Epithelial cell of proximal tubule (primary cell): ENCODE measurements around the gene OVOL3. TPM values are rescaled to one million over a fixed set of nuclear protein-coding genes. Genes with fewer than 3 reads are reported as not detected.

Source experiments
- DNase-seq: peaks from one replicate; pipeline ENCODE4 v3.0.0-alpha.2; 2011; ENCODE audit warnings: low read depth
- H3K4me3 ChIP-seq: 2 replicates; pipeline ENCODE4 v1.5.1; 2011; ENCODE audit warnings: low read depth, mild to moderate bottlenecking, low read length
- total RNA-seq: library from RNA; depleted of rRNA; stranded (reverse); fragments of >200 nt; gene quantifications from 2 replicates; pipeline ENCODE4 v1.2.3, GENCODE V29; 2015
- TF ChIP-seq, protein P1 (sequence below): conservative IDR thresholded peaks from 2 replicates; pipeline ENCODE4 v1.5.1; 2012; ENCODE audit warnings: low read depth, mild to moderate bottlenecking, low read length

Gene OVOL3
- total RNA-seq, 1 donor from 2014 or later = not detected

- no peak for DNase-seq
- TF ChIP-seq, protein P1, sequence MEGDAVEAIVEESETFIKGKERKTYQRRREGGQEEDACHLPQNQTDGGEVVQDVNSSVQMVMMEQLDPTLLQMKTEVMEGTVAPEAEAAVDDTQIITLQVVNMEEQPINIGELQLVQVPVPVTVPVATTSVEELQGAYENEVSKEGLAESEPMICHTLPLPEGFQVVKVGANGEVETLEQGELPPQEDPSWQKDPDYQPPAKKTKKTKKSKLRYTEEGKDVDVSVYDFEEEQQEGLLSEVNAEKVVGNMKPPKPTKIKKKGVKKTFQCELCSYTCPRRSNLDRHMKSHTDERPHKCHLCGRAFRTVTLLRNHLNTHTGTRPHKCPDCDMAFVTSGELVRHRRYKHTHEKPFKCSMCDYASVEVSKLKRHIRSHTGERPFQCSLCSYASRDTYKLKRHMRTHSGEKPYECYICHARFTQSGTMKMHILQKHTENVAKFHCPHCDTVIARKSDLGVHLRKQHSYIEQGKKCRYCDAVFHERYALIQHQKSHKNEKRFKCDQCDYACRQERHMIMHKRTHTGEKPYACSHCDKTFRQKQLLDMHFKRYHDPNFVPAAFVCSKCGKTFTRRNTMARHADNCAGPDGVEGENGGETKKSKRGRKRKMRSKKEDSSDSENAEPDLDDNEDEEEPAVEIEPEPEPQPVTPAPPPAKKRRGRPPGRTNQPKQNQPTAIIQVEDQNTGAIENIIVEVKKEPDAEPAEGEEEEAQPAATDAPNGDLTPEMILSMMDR = no peak
- peak overlapping the region; percentile 90 for H3K4me3 ChIP-seq
These were observed 30.3 kb downstream of the OVOL3 start for GRCh38 chr19:36141039-36141927.

DNA sequence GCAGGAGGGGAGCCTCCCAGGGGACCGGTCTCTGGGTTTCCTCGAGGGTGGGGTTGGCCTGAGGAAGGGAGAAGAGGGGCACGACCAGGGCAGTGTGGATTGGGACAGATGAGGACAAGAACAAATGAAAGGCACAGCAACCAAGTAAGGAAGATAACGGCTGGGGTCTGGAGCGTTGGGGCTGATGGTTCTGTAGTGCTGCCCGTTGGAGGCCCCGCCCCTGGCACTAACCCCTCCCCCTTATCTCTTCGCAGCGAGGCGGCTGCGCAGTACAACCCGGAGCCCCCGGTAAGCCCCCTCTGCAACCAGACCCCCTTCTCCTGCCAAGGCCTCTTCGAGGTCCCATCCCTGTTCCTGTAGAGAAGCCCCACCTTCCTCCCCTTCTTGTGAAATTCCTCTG, 31.1 kb downstream of the OVOL3 start:
- no peak overlapping the region for H3K4me3 ChIP-seq
- no peak for DNase-seq
- TF ChIP-seq, protein P1 = no peak

DNA sequence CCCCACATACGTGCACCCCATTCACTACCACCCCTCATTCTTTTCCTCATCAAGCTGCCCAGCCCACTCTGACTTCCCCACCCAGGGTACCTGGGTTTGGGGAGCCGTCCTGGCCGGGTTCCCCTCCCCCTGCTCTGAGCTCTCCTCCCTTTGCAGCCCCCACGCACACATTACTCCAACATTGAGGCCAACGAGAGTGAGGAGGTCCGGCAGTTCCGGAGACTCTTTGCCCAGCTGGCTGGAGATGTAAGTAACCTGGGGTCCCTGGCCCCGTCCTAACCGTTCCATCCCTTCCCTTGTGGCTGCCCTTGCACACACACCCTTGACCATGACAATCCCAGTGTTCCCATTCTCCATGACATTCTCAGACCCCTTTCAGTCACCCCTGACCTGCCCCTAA, 31.6 kb downstream of the OVOL3 start:
- TF ChIP-seq, protein P1 = no peak
- no peak overlapping the region for H3K4me3 ChIP-seq
- no peak for DNase-seq

GRCh38 chr19:36144624-36145023, 33.7 kb downstream of the OVOL3 start:
- DNase-seq = no peak
- TF ChIP-seq, protein P1 = no peak
- H3K4me3 ChIP-seq = no peak overlapping the region

DNA sequence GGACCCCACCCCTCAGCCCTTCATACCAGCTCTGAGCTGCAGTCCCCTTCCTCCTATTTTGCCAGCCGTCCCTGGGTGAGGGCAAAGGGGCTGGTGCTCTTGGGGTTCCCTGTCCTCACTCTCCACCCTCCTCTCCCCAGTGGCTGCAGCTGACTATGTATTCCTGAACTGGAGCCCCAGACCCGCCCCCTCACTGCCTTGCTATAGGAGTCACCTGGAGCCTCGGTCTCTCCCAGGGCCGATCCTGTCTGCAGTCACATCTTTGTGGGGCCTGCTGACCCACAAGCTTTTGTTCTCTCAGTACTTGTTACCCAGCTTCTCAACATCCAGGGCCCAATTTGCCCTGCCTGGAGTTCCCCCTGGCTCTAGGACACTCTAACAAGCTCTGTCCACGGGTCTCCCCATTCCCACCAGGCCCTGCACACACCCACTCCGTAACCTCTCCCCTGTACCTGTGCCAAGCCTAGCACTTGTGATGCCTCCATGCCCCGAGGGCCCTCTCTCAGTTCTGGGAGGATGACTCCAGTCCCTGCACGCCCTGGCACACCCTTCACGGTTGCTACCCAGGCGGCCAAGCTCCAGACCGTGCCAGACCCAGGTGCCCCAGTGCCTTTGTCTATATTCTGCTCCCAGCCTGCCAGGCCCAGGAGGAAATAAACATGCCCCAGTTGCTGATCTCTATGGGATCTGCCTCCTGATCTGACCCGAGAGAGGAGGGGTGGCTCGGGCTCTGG, 38.9 kb downstream of the OVOL3 start:
- no peak for DNase-seq
- TF ChIP-seq, protein P1 = no peak
- H3K4me3 ChIP-seq = no peak overlapping the region

- no peak overlapping the region for H3K4me3 ChIP-seq
- TF ChIP-seq, protein P1 = no peak
- DNase-seq = no peak
These were observed 39.6 kb downstream of the OVOL3 start for GRCh38 chr19:36150586-36150985.
